PFSK-1 (cell line): ENCODE results near the gene MYH7B.

Source experiments
- FOXP2 ChIP-seq: optimal IDR thresholded peaks from 2 replicates; pipeline ENCODE3; 2011; ENCODE audit warnings: borderline replicate concordance, control low read depth, inconsistent platforms; ENCODE audit not compliant: insufficient read depth; ENCODE audit errors: extremely low read length, extremely low read depth
- POLR2AphosphoS5 ChIP-seq: IDR thresholded peaks from 2 replicates; pipeline ENCODE4 v1.6.1; 2012; ENCODE audit warnings: low read depth, mild to moderate bottlenecking, control low read depth, low read length, moderate library complexity
- SIN3A ChIP-seq: IDR thresholded peaks from 2 replicates; pipeline ENCODE4 v1.6.1; 2012; ENCODE audit warnings: mild to moderate bottlenecking, low read length, moderate library complexity, borderline replicate concordance; ENCODE audit not compliant: insufficient read depth
- TAF1 ChIP-seq: IDR thresholded peaks from 2 replicates; pipeline ENCODE4 v1.6.1; 2012; ENCODE audit warnings: low read length, control low read depth, borderline replicate concordance; ENCODE audit not compliant: insufficient read depth
- TF ChIP-seq, protein P1 (sequence below), 2 experiments: IDR thresholded peaks; 2 replicates each; pipeline versions ENCODE4 v1.6.1 to v1.8.0; 2011 to 2012; ENCODE audit warnings: low read depth in 2 of 2, low read length in 2 of 2, control low read depth in 1 of 2, inconsistent platforms in 1 of 2, mild to moderate bottlenecking in 1 of 2, moderate library complexity in 1 of 2; ENCODE audit not compliant: insufficient read depth in 1 of 2

MYH7B gene

DNA sequence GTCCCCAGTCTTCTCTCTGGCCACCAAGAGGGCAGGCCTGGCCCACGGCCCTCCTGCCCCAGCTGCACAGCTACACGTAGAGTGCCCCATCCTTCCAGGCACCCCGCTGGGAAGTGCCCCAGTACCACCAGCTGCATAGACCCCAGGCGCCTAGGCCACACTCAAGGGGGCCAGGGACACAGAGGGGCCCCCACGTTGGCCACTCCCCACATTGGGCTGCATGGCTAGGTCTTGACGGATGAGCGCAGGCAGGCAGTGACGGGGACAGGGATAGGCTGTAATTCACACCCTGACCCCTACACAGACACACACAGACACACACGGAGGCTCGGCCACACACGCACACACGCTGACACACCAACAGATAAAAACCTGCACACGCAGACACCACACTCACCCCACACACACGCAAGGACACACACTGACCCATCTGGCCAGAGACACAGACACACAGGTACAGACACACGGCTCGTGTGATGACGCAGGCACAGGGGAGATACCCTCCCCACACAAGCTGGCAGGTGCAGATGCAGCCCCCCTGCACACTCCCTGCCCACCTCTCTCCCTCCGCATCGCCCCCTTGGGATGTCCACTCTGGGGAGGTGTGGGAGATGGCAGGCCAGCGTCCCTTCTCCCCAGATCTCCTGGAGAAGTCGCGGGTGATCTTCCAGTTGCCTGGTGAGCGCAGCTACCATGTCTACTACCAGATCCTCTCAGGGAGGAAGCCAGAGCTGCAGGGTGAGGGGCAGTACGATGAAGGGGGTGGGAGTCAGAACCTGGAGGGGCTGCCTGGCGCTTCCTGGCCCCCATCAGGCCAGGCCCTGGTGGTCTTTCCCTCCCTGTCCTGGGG lies 30.0 kb downstream of the MYH7B start:
- TF ChIP-seq FOXP2, result no peak
- no peak for TF ChIP-seq TAF1
- TF ChIP-seq, protein P1, sequence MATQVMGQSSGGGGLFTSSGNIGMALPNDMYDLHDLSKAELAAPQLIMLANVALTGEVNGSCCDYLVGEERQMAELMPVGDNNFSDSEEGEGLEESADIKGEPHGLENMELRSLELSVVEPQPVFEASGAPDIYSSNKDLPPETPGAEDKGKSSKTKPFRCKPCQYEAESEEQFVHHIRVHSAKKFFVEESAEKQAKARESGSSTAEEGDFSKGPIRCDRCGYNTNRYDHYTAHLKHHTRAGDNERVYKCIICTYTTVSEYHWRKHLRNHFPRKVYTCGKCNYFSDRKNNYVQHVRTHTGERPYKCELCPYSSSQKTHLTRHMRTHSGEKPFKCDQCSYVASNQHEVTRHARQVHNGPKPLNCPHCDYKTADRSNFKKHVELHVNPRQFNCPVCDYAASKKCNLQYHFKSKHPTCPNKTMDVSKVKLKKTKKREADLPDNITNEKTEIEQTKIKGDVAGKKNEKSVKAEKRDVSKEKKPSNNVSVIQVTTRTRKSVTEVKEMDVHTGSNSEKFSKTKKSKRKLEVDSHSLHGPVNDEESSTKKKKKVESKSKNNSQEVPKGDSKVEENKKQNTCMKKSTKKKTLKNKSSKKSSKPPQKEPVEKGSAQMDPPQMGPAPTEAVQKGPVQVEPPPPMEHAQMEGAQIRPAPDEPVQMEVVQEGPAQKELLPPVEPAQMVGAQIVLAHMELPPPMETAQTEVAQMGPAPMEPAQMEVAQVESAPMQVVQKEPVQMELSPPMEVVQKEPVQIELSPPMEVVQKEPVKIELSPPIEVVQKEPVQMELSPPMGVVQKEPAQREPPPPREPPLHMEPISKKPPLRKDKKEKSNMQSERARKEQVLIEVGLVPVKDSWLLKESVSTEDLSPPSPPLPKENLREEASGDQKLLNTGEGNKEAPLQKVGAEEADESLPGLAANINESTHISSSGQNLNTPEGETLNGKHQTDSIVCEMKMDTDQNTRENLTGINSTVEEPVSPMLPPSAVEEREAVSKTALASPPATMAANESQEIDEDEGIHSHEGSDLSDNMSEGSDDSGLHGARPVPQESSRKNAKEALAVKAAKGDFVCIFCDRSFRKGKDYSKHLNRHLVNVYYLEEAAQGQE (IDR thresholded peaks at IDR 0.05; ENCODE audit: insufficient read depth in 1 of 2, low read depth in 2 of 2, low read length in 2 of 2), result no peak
- TF ChIP-seq SIN3A, result no peak
- TF ChIP-seq POLR2AphosphoS5, result no peak

DNA sequence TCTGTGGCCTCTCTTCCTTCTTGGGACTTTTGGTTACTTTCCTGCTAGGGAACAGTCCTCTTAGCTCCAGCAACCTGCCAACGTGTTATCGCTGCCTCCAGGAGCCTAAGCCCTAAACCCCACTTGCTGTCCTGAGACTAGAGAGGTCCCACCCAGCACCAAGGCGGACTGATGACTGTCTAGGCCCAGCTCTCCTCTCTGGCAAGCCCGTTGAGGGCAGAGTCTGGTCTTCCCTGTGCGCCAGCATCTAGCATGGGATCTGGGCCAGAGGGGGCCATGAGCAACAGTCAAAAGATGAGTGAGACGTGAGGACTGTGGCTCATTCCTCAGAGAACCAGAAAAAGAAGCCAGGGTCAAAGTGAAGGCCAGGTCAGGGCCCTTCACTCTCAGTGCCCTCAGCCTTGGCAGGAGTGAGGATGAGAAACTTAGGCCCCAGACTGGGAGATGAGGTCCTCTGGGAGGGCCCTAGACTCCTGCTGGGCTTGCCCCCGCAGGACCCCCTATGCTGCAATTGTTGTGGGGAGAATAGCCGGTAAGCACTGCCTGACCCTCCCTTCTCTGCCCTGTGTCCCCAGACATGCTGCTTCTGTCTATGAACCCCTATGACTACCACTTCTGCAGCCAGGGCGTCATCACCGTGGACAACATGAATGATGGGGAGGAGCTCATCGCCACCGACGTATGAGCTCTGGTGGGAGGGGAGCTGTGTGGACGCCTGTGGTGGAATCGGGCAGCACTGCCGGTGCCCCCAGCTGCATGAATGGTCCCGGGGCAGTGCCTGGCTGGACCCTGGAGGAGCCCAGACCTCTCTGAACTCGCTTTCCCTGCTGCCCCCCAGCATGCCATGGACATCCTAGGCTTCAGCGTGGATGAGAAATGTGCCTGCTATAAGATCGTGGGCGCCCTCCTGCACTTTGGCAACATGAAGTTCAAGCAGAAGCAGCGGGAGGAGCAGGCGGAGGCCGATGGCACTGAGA lies 30.9 kb downstream of the MYH7B start:
- no peak for TF ChIP-seq TAF1
- no peak for TF ChIP-seq POLR2AphosphoS5
- TF ChIP-seq, protein P1 (IDR thresholded peaks at IDR 0.05; ENCODE audit: insufficient read depth in 1 of 2, low read depth in 2 of 2, low read length in 2 of 2), result no peak
- TF ChIP-seq SIN3A, result no peak
- TF ChIP-seq FOXP2, result no peak

DNA sequence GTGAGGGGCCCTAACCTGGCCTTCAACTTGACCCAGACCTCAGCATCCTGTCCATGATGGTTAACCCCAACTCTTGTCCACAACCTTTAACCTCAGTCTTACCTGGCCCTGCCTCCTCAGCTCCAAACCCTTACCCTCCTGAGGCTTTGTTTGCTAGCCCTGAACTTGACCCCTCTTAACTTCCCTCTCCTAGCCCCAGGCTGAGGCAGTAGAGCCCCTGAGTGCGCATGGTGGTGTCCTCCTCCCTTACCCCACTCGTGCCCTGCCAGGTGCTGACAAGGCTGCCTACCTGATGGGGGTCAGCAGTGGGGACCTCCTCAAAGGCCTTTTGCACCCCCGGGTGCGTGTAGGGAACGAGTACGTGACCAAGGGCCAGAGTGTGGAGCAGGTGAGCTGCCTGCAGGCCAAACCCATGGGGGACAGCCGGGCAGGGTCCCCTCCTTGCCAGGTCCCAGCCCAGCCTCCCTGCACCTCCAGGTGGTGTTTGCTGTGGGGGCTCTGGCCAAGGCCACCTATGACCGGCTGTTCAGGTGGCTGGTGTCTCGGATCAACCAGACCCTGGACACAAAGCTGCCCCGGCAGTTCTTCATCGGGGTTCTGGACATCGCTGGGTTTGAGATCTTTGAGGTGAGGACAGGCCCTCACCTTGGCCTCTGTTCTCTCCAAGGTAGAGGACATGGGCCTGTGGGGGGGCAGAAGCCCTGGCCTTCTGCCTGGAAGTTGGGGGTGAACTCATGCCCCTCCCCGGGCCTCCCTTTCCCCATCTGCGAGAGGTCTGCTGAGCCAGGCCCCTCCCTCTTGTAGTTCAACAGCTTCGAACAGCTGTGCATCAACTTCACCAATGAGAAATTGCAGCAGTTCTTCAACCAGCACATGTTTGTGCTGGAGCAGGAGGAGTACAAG lies 31.9 kb downstream of the MYH7B start:
- TF ChIP-seq TAF1, result no peak
- no peak for TF ChIP-seq SIN3A
- TF ChIP-seq, protein P1 (IDR thresholded peaks at IDR 0.05; ENCODE audit: insufficient read depth in 1 of 2, low read depth in 2 of 2, low read length in 2 of 2), result no peak
- no peak for TF ChIP-seq POLR2AphosphoS5
- TF ChIP-seq FOXP2, result no peak

DNA sequence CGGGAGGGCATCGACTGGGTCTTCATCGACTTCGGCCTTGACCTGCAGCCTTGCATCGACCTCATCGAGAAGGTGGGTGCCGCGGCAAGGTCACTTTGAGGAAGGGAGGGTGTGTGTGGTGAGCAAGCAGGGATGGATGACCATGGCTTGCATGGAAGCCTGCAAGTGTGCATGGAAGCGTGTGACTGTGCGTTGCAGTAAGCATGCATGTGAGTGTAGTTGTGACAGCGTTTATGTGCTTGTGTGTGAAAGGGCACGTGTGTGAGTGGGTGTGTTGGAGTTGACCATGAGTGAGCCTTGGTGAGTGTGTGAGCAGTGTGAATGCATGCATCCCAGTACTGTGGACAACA lies 32.5 kb downstream of the MYH7B start:
- TF ChIP-seq FOXP2 (no peak), POLR2AphosphoS5 (no peak), SIN3A (no peak), TAF1 (no peak)
- TF ChIP-seq, protein P1 (IDR thresholded peaks at IDR 0.05; ENCODE audit: insufficient read depth in 1 of 2, low read depth in 2 of 2, low read length in 2 of 2), result no peak
